ENCODE measurements around the gene DCXR. TPM values are rescaled to one million over a fixed set of nuclear protein-coding genes. Genes with fewer than 3 reads are reported as not detected.

Gene DCXR
- total and polyA plus RNA-seq, 2 experiments from 2014 or later = 70.2 to 75.8 TPM

GRCh38 chr17:82055023-82055964, 17.8 kb upstream of the DCXR start:
- Histone ChIP-seq H4K20me1 (ENCODE audit: insufficient read depth) (no peaks in the 10 kb centered on the region), H3K27ac (no peak overlapping the region), H3K4me1 (ENCODE audit: insufficient read depth) (peaks cover 6% of the 10 kb centered on the region), H3K4me3 (no peak overlapping the region), H2AFZ (no peak overlapping the region), H3K36me3 (ENCODE audit: low read depth) (no peaks in the 10 kb centered on the region), H3K79me2 (ENCODE audit: insufficient read depth) (peaks cover 29% of the 10 kb centered on the region), H3F3A (ENCODE audit: insufficient read depth) (no peaks in the 10 kb centered on the region), H3K4me2 (ENCODE audit: unreplicated experiment) (no peak overlapping the region), H3K9me3 (ENCODE audit: low read depth) (no peaks in the 10 kb centered on the region), H3K27me3 (replicated peaks; ENCODE audit: insufficient read depth) (no peaks in the 10 kb centered on the region), H3K9ac (no peak overlapping the region), H3K9me2 (ENCODE audit: insufficient read depth) (no peaks in the 10 kb centered on the region)
- no peak for DNase-seq
- TF ChIP-seq EZH2phosphoT487 (IDR thresholded peaks at IDR 0.05; ENCODE audit: insufficient read depth, low read depth) = no peak
- no peak for TF ChIP-seq EZH2 (IDR thresholded peaks at IDR 0.05; ENCODE audit: insufficient read depth, poor library complexity, severe bottlenecking)
- 89 to 90% methylated on average over 18 to 26 of the region's 26 CpGs for WGBS, 2 experiments (ENCODE audit: low coverage in 1 of 2, low lambda C conversion rate in 2 of 2, missing lambda C conversion rate in 2 of 2)
- in situ Hi-C loops (cut with MboI) = no loop called here

GRCh38 chr17:82054351-82055022, 17.0 kb upstream of the DCXR start:
- WGBS, 2 experiments (ENCODE audit: low coverage in 1 of 2, low lambda C conversion rate in 2 of 2, missing lambda C conversion rate in 2 of 2) = 91 to 95% methylated on average over 34 to 38 of the region's 38 CpGs
- no peak overlapping the region for H2AFZ ChIP-seq
- in situ Hi-C loops (cut with MboI) = no loop called here
- no peak for TF ChIP-seq EZH2 (IDR thresholded peaks at IDR 0.05; ENCODE audit: insufficient read depth, poor library complexity, severe bottlenecking)
- no peak for TF ChIP-seq EZH2phosphoT487 (IDR thresholded peaks at IDR 0.05; ENCODE audit: insufficient read depth, low read depth)
- H4K20me1 ChIP-seq (ENCODE audit: insufficient read depth) = no peaks in the 10 kb centered on the region
- H3K9me2 ChIP-seq (ENCODE audit: insufficient read depth) = no peaks in the 10 kb centered on the region
- no peaks in the 10 kb centered on the region for H3K9me3 ChIP-seq (ENCODE audit: low read depth)
- no peak overlapping the region for H3K9ac ChIP-seq
- no peak overlapping the region for H3K4me3 ChIP-seq
- DNase-seq = no peak
- H3K27ac ChIP-seq = no peak overlapping the region
- H3K4me2 ChIP-seq (ENCODE audit: unreplicated experiment) = no peak overlapping the region
- peaks cover 6% of the 10 kb centered on the region for H3K4me1 ChIP-seq (ENCODE audit: insufficient read depth)
- H3K79me2 ChIP-seq (ENCODE audit: insufficient read depth) = peaks cover 33% of the 10 kb centered on the region
- no peaks in the 10 kb centered on the region for H3K27me3 ChIP-seq (replicated peaks; ENCODE audit: insufficient read depth)
- no peaks in the 10 kb centered on the region for H3K36me3 ChIP-seq (ENCODE audit: low read depth)
- no peaks in the 10 kb centered on the region for H3F3A ChIP-seq (ENCODE audit: insufficient read depth)

DNA sequence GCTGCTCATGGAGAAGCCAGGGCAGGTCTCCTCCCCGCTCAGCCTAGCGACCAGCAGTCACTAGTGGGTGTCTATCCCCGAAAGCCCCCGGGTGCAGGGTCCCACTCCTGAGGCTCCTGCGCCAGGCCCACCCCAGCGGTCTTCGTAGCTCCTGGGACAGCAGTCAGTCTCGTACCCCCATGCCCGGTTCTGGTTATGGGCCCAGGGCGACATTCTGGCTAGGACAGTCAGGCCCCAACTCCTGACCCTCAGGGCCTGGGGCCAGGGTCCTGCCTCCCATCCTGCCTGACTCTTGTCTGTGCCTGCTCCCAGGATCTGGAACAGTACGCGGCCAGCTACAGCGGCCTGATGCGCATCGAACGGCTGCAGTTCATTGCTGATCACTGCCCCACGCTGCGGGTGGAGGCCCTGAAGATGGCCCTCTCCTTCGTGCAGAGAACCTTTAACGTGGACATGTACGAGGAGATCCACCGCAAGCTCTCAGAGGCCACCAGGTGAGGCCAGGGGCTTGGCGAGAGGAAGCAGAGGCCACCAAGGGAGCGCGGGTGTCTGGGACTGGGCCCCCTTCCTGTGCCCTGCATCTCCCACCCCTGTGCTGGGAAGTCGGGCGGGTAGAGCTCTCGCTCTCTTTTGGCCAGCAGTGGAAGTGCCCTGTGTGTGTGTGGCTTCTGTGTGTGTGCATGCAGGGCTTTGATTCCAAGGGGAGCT, 16.2 kb upstream of the DCXR start:
- 92 to 95% methylated on average over 28 of the region's 28 CpGs for whole genome bisulfite sequencing, 2 experiments (ENCODE audit: low coverage in 1 of 2, low lambda C conversion rate in 2 of 2, missing lambda C conversion rate in 2 of 2)
- peaks cover 6% of the 10 kb centered on the region for H3K4me1 ChIP-seq (ENCODE audit: insufficient read depth)
- no peak for TF ChIP-seq EZH2 (IDR thresholded peaks at IDR 0.05; ENCODE audit: insufficient read depth, poor library complexity, severe bottlenecking)
- TF ChIP-seq EZH2phosphoT487 (IDR thresholded peaks at IDR 0.05; ENCODE audit: insufficient read depth, low read depth) = no peak
- no peak overlapping the region for H3K4me3 ChIP-seq
- in situ Hi-C loops (cut with MboI) = no loop called here
- no peak overlapping the region for H3K27ac ChIP-seq
- H2AFZ ChIP-seq = no peak overlapping the region
- H3K9me2 ChIP-seq (ENCODE audit: insufficient read depth) = no peaks in the 10 kb centered on the region
- H3K36me3 ChIP-seq (ENCODE audit: low read depth) = no peaks in the 10 kb centered on the region
- H3F3A ChIP-seq (ENCODE audit: insufficient read depth) = no peaks in the 10 kb centered on the region
- no peak overlapping the region for H3K9ac ChIP-seq
- no peak overlapping the region for H3K4me2 ChIP-seq (ENCODE audit: unreplicated experiment)
- no peaks in the 10 kb centered on the region for H4K20me1 ChIP-seq (ENCODE audit: insufficient read depth)
- no peak for DNase-seq
- peaks cover 33% of the 10 kb centered on the region for H3K79me2 ChIP-seq (ENCODE audit: insufficient read depth)
- no peaks in the 10 kb centered on the region for H3K9me3 ChIP-seq (ENCODE audit: low read depth)
- H3K27me3 ChIP-seq (replicated peaks; ENCODE audit: insufficient read depth) = no peaks in the 10 kb centered on the region

GRCh38 chr17:82053130-82053529, 15.6 kb upstream of the DCXR start:
- Histone ChIP-seq H3K4me1 (ENCODE audit: insufficient read depth) (peaks cover 6% of the 10 kb centered on the region), H4K20me1 (ENCODE audit: insufficient read depth) (no peaks in the 10 kb centered on the region), H3K9me2 (ENCODE audit: insufficient read depth) (no peaks in the 10 kb centered on the region), H3K4me3 (peak overlapping the region; percentile 98), H3F3A (ENCODE audit: insufficient read depth) (no peaks in the 10 kb centered on the region), H3K79me2 (ENCODE audit: insufficient read depth) (peaks cover 33% of the 10 kb centered on the region), H2AFZ (no peak overlapping the region), H3K27ac (no peak overlapping the region), H3K36me3 (ENCODE audit: low read depth) (no peaks in the 10 kb centered on the region), H3K4me2 (ENCODE audit: unreplicated experiment) (peak overlapping the region; percentile 98), H3K9ac (peak overlapping the region; percentile 86), H3K27me3 (replicated peaks; ENCODE audit: insufficient read depth) (no peaks in the 10 kb centered on the region), H3K9me3 (ENCODE audit: low read depth) (no peaks in the 10 kb centered on the region)
- no peak for DNase-seq
- WGBS, 2 experiments (ENCODE audit: low coverage in 1 of 2, low lambda C conversion rate in 2 of 2, missing lambda C conversion rate in 2 of 2) = 76 to 82% methylated on average over 17 to 19 of the region's 19 CpGs
- TF ChIP-seq EZH2phosphoT487 (IDR thresholded peaks at IDR 0.05; ENCODE audit: insufficient read depth, low read depth) (no peak), EZH2 (IDR thresholded peaks at IDR 0.05; ENCODE audit: insufficient read depth, poor library complexity, severe bottlenecking) (no peak)
- in situ Hi-C loops (cut with MboI) = no loop called here
